Measurements from ENCODE around the gene TRPM3.

TRPM3 gene

DNA sequence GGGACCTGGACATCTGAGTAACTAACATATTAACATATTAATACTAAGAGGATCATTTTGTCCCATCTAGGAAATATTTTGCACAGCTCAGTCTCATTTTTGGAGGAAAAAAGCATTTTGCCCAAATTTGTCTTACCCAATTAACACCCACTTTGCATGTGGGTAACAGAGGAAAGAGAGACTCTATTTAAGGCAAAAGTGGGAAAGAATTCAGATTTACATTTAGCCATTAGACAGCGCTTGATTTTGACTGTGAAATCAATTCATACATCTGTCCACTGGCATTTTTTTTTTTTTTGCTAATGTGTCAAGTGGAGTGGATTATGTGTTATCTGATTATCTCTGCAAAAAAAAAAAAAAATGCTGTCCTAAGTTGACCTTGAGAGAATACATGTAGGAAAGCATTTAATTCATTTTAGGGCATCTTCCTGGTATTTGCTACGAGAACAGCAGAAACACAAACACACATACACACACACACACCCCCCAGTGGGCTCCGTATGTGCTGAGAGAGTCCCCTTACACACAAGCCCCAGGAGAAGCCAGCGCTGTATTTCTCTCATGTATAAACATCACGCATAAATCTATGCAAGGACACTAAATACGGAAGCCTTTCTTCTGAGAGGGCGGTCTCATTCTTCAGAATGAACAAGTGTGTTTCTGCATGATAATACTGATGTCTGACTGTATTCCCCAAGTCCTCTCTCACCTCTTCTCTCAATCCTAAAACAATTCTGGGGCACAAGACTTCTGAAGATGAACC lies 505.0 kb downstream of the TRPM3 start:
- H3K9me3 Mint-ChIP-seq = no peaks in the 10 kb centered on the region

GRCh38 chr9:70615464-70616138 lies 505.8 kb downstream of the TRPM3 start:
- no peak for TF ChIP-seq CTCF (IDR thresholded peaks at IDR 0.05; ENCODE audit: unreplicated experiment in 3 of 3)
- peak overlapping the region in 1 of 3 experiments; percentile 53 for H3K4me3 Mint-ChIP-seq
- peaks cover 34% of the 10 kb centered on the region for H3K4me1 Mint-ChIP-seq
- H3K27ac Mint-ChIP-seq = peak overlapping the region; percentile 44 to 52 (median 51)
- peaks cover 11% of the 10 kb centered on the region for H3K36me3 Mint-ChIP-seq (ENCODE audit: low read depth)
- no peaks in the 10 kb centered on the region for H3K27me3 Mint-ChIP-seq (ENCODE audit: low read depth)
- H3K9me3 Mint-ChIP-seq = no peaks in the 10 kb centered on the region

More for the DNA sequence above, 505.0 kb downstream of the TRPM3 start:
- Mint-ChIP-seq H3K27me3 (ENCODE audit: low read depth) (no peaks in the 10 kb centered on the region), H3K27ac (no peak overlapping the region), H3K4me1 (peaks cover 34% of the 10 kb centered on the region), H3K36me3 (ENCODE audit: low read depth) (peaks cover 8% of the 10 kb centered on the region), H3K4me3 (no peak overlapping the region)
- no peak for TF ChIP-seq CTCF (IDR thresholded peaks at IDR 0.05; ENCODE audit: unreplicated experiment in 3 of 3)

DNA sequence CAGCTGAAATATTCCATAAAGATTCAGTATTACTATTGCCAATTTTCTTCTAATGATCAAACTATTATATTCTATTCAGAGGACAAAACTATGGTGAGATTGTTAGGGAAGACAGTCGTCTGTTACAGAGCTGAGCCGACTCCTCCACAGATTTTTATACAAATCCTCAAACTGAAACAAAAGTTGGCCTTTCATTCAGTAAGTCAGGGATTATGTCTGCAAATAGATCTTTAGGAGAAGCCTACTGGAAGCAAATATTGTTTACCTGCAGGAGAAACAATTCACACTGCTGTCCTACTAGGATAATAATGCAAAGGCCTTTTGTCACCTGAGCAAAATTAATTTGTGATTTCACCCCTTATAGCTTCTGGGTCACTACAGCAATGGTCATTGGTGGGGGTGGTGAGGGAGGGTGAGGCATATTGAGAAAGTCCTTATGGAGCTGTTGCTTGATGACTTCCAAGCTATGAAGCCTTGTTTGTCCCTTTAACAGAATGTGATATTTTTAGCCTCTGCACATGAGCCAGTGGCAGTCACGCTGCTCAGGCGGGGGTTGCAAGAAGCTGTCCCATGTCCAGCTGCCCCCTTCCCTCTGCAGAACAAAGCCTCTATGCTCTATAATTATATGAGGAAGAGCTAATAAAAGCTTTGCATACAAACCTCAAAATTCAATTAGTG lies 506.5 kb downstream of the TRPM3 start:
- peaks cover 15% of the 10 kb centered on the region for H3K36me3 Mint-ChIP-seq (ENCODE audit: low read depth)
- H3K27me3 Mint-ChIP-seq (ENCODE audit: low read depth) = no peaks in the 10 kb centered on the region
- H3K27ac Mint-ChIP-seq = peak overlapping the region; percentile 26 to 52 (median 51)
- TF ChIP-seq CTCF (IDR thresholded peaks at IDR 0.05; ENCODE audit: unreplicated experiment in 3 of 3) = no peak
- no peaks in the 10 kb centered on the region for H3K9me3 Mint-ChIP-seq
- peaks cover 34% of the 10 kb centered on the region for H3K4me1 Mint-ChIP-seq
- peak overlapping the region in 1 of 3 experiments; percentile 29 for H3K4me3 Mint-ChIP-seq

- peaks cover 16% of the 10 kb centered on the region for H3K36me3 Mint-ChIP-seq (ENCODE audit: low read depth)
- no peak for TF ChIP-seq CTCF (IDR thresholded peaks at IDR 0.05; ENCODE audit: unreplicated experiment in 3 of 3)
- no peak overlapping the region for H3K27ac Mint-ChIP-seq
- H3K9me3 Mint-ChIP-seq = no peaks in the 10 kb centered on the region
- H3K4me1 Mint-ChIP-seq = peaks cover 41% of the 10 kb centered on the region
- no peak overlapping the region for H3K4me3 Mint-ChIP-seq
- H3K27me3 Mint-ChIP-seq (ENCODE audit: low read depth) = no peaks in the 10 kb centered on the region
These were observed 508.2 kb downstream of the TRPM3 start for GRCh38 chr9:70613024-70613768.

DNA sequence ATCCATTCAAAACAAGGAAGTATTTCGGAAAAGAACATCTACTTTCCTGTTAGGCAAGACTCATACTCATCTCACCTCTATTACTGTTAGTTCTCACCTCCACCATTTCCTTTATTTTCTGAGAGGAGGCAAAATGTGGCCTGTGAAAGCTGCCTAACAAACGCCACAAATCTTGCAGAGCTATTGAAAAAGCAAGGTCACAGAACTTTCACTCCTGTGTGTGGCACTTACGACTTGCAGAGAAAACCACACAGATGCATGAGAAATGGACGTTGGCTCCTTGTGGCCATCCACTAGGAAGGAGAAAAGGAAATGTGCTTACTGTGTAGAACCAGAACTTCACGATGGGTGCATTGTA lies 511.2 kb downstream of the TRPM3 start:
- H3K27ac Mint-ChIP-seq = no peak overlapping the region
- peaks cover 12% of the 10 kb centered on the region for H3K36me3 Mint-ChIP-seq (ENCODE audit: low read depth)
- TF ChIP-seq CTCF (IDR thresholded peaks at IDR 0.05; ENCODE audit: unreplicated experiment in 3 of 3) = no peak
- no peak overlapping the region for H3K4me3 Mint-ChIP-seq
- peaks cover 21% of the 10 kb centered on the region for H3K4me1 Mint-ChIP-seq
- no peaks in the 10 kb centered on the region for H3K9me3 Mint-ChIP-seq
- peaks cover 3% of the 10 kb centered on the region for H3K27me3 Mint-ChIP-seq (ENCODE audit: low read depth)

Data from nephron (organoid).